Transverse colon (tissue), 4 donors: ENCODE measurements around the gene GABRB2.

Experiments used
- CTCF ChIP-seq, 5 experiments: fragments of 200-600 bp in 3 of 5; fragments of 450-650 bp in 2 of 5; sonication (generic) in 3 of 5; IDR thresholded peaks; 1 replicate in 2 of 5; 2 replicates in 3 of 5; pipeline ENCODE4 v1.5.1; 2016 to 2017; ENCODE audit warnings: antibody characterized with exemption in 5 of 5, inconsistent platforms in 3 of 5, mild to moderate bottlenecking in 2 of 5, moderate library complexity in 1 of 5
- EP300 ChIP-seq: sonication (generic); formaldehyde crosslinking; IDR thresholded peaks from one replicate; pipeline ENCODE4 v1.6.1; 2017; ENCODE audit warnings: antibody characterized with exemption, low read depth
- POLR2A ChIP-seq: fragments of 450-650 bp; IDR thresholded peaks from one replicate; pipeline ENCODE4 v1.6.1; 2016; ENCODE audit warnings: antibody characterized with exemption, mild to moderate bottlenecking, moderate library complexity
- POLR2AphosphoS5 ChIP-seq, 3 donors: sonication (generic); formaldehyde crosslinking; IDR thresholded peaks; one replicate each; pipeline ENCODE4 v1.6.1; 2016; ENCODE audit warnings: antibody characterized with exemption in 3 of 3

- TF ChIP-seq POLR2A (no peak), CTCF (IDR thresholded peaks at IDR 0.05) (no peak), EP300 (no peak), POLR2AphosphoS5 (IDR thresholded peaks at IDR 0.05) (no peak)
Measured at GRCh38 chr5:161410640-161411039, 135.9 kb downstream of the GABRB2 start.
